ENCODE results near the gene USH1G.

Gene USH1G

DNA sequence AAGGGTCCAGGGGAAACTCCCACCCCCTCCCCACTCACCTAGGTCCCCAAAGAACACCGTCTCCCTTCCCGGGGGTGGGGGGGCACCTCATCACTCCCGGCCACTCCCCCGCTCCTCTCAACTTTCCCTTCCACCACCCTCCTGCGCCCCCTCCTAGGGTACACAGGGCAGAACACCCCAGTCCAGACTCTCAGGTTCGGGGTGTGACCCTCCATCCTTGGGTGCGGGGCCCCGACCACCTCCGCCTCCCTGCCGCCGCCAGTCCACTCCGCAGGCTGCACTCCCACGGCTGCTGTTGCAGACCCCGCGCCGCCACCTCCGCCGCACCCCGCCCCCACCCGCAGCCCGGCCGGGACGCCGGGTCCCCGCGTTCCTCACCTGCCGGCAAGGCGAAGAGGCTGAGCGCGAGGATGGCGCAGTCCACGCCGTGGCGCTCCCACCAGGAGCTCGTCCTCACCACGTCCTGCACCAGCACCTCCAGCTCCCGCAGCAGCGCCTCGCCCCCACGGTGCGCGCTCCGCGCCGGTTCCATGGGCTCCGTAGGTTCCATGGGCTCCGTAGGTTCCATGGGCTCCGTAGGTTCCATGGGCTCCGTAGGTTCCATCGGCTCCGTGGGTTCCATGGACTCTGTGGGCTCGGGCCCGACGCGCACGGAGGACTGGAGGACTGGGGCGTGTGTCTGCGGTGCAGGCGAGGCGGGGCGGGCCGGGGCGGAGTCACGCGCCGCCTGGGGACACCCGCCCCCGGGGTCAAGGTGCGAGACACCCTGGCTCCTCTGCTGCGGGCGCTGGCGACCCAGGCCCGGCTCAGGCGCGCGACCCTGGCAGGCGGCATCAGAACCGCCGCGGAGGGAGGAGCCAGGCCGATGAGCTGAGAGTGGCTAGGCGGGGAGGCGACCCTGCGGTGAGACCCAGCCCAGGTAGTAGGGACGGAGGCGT, 29.8 kb downstream of the USH1G start, which contains the start of gene FADS6:
Gene FADS6 (minus strand): TSS at position 660 of the 938 bp plus-strand sequence. CDS start 38 bp downstream, at position 622.
- peak within 1 kb of the TSS in 1 of 2 donors; percentile 58 for H3K4me3 ChIP-seq (ENCODE audit: low read depth in 1 of 2, low read length in 2 of 2)

DNA sequence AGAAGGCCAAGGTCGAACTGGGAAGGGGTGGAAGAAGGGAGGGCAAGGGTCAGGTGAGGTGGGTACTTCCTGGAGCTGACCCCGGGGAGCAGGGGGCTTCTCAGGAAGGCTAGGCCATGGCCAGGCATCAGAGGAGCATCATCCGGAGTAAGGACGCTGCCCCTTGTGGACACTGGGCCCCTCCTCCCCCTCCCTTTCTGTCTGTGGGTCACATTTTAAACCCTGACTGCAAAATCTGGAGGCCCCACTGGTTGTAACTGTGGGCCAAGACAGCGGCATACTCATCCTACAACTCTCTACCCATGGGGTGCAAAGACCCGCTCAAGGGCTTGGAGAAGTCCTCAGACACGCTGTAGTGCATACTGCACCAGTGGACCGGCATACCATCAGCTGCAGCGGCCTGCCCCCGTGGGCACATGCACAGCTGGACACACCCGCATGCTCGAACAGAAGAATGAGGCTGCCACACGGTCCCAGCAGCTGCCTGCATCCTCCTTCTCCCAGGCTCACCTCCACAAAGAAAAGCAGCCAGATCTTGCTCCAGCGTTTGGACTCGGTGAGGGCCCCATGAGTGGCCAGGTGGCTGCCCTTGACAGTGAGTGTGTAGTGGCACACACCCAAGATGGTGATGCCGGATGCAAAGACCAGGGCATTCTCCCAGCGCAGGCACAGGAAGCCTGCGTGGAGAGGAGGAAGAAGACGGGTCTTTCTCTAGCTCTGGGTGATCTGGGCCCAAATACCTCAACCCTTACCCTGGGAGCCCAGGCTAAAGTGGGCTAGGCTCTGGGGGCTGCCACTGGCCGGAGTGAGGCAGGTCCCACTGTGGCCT, 30.8 kb downstream of the USH1G start:
- H3K36me3 ChIP-seq (ENCODE audit: control insufficient read depth in 1 of 2, insufficient read depth in 2 of 2, low read length in 2 of 2) = no peaks in the 10 kb centered on the region
- no peaks in the 10 kb centered on the region for H3K9me3 ChIP-seq (ENCODE audit: control insufficient read depth in 1 of 2, low read length in 2 of 2)
- H3K4me3 ChIP-seq (ENCODE audit: low read depth in 1 of 2, low read length in 2 of 2) = no peak overlapping the region
- H3K4me1 ChIP-seq (ENCODE audit: control insufficient read depth in 1 of 2, insufficient read depth in 2 of 2, low read length in 2 of 2) = peaks cover 0 to 13% of the 10 kb centered on the region in 2 donors
- H3K27me3 ChIP-seq (ENCODE audit: low read depth, low read length) = peaks cover 22% of the 10 kb centered on the region
- H3K27ac ChIP-seq (ENCODE audit: low read length) = no peak overlapping the region

More for the DNA sequence above, 29.8 kb downstream of the USH1G start, which contains the start of gene FADS6:
- Histone ChIP-seq H3K9me3 (ENCODE audit: control insufficient read depth in 1 of 2, low read length in 2 of 2) (no peaks in the 10 kb centered on the region), H3K27ac (ENCODE audit: low read length) (no peak within 1 kb of the TSS), H3K36me3 (ENCODE audit: control insufficient read depth in 1 of 2, insufficient read depth in 2 of 2, low read length in 2 of 2) (no peaks in the 10 kb centered on the region), H3K27me3 (ENCODE audit: low read depth, low read length) (peaks cover 22% of the 10 kb centered on the region), H3K4me1 (ENCODE audit: control insufficient read depth in 1 of 2, insufficient read depth in 2 of 2, low read length in 2 of 2) (peaks cover 0 to 13% of the 10 kb centered on the region in 2 donors)

DNA sequence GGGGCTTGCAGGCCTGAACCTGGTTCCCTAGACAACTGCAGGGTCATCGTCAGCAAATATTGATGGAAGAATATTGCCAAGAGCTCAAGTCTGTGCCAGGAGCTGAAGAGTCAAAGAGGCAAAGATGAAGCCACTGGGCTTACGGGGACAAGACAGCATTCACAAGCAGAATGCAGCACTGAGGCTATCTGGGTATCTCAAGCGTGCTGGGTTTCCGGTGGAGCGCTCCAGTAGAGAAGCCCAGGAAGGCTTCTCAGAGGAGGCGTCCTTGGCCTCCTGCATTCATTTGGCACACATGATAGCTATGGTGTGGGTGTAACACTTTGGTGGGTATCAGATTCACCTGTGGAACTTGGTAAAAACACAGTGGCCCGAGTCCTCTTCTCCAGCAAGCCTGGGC, 32.5 kb downstream of the USH1G start:
- Histone ChIP-seq H3K4me1 (ENCODE audit: control insufficient read depth in 1 of 2, insufficient read depth in 2 of 2, low read length in 2 of 2) (peaks cover 0 to 13% of the 10 kb centered on the region in 2 donors), H3K9me3 (ENCODE audit: control insufficient read depth in 1 of 2, low read length in 2 of 2) (no peaks in the 10 kb centered on the region), H3K27ac (ENCODE audit: low read length) (no peak overlapping the region), H3K27me3 (ENCODE audit: low read depth, low read length) (peaks cover 23% of the 10 kb centered on the region), H3K36me3 (ENCODE audit: control insufficient read depth in 1 of 2, insufficient read depth in 2 of 2, low read length in 2 of 2) (no peaks in the 10 kb centered on the region), H3K4me3 (ENCODE audit: low read depth in 1 of 2, low read length in 2 of 2) (no peak overlapping the region)

DNA sequence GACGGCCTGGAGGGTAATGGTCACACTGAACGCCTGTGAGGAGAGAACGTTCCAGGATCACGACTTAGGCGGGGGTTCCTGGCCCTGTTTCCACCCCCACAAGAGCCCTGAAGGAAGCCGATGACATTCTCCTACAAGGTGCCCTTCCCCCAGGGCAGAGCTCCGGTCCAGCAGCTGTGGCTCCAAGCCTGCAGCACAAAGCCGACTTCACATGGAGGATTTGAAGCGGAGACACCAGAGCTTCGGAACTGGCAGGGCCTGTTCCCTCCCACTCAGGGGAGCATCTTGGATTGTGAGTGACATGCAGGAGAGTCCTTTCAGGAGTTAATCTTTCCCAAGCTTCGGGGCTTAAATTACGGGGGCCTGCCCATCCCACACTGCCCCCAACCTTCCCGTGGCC, 34.6 kb downstream of the USH1G start:
- Histone ChIP-seq H3K9me3 (ENCODE audit: control insufficient read depth in 1 of 2, low read length in 2 of 2) (no peaks in the 10 kb centered on the region), H3K27ac (ENCODE audit: low read length) (no peak overlapping the region), H3K4me3 (ENCODE audit: low read depth in 1 of 2, low read length in 2 of 2) (no peak overlapping the region), H3K4me1 (ENCODE audit: control insufficient read depth in 1 of 2, insufficient read depth in 2 of 2, low read length in 2 of 2) (peaks cover 0 to 9% of the 10 kb centered on the region in 2 donors), H3K27me3 (ENCODE audit: low read depth, low read length) (peaks cover 18% of the 10 kb centered on the region), H3K36me3 (ENCODE audit: control insufficient read depth in 1 of 2, insufficient read depth in 2 of 2, low read length in 2 of 2) (no peaks in the 10 kb centered on the region)

DNA sequence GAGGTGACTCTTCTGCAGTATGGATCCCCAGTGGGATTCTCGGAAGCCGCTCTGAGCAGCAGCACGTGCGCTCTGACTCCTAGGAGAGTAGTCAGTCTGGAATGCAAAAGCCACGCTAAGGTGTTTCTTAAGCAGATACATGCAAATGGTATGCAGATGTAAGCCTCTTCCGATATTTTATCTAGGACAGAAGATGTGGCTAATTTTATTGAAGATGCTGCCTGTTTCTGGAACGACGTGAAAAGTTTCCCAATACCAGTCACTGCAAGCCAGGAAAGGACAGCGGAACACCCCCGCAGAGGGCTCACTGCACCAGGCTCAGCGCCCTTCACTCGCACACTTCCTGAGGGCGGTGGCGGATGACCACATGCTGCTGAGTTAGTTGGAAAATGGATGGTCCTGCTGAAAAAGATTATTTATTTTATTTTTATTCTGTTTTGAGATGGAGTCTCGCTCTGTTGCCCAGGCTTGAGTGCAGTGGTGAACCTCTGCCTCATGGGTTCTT, 39.8 kb downstream of the USH1G start:
- H3K4me1 ChIP-seq (ENCODE audit: control insufficient read depth in 1 of 2, insufficient read depth in 2 of 2, low read length in 2 of 2) = no peaks in the 10 kb centered on the region
- peaks cover 3% of the 10 kb centered on the region for H3K27me3 ChIP-seq (ENCODE audit: low read depth, low read length)
- H3K36me3 ChIP-seq (ENCODE audit: control insufficient read depth in 1 of 2, insufficient read depth in 2 of 2, low read length in 2 of 2) = no peaks in the 10 kb centered on the region
- no peak overlapping the region for H3K4me3 ChIP-seq (ENCODE audit: low read depth in 1 of 2, low read length in 2 of 2)
- no peak overlapping the region for H3K27ac ChIP-seq (ENCODE audit: low read length)
- no peaks in the 10 kb centered on the region for H3K9me3 ChIP-seq (ENCODE audit: control insufficient read depth in 1 of 2, low read length in 2 of 2)

DNA sequence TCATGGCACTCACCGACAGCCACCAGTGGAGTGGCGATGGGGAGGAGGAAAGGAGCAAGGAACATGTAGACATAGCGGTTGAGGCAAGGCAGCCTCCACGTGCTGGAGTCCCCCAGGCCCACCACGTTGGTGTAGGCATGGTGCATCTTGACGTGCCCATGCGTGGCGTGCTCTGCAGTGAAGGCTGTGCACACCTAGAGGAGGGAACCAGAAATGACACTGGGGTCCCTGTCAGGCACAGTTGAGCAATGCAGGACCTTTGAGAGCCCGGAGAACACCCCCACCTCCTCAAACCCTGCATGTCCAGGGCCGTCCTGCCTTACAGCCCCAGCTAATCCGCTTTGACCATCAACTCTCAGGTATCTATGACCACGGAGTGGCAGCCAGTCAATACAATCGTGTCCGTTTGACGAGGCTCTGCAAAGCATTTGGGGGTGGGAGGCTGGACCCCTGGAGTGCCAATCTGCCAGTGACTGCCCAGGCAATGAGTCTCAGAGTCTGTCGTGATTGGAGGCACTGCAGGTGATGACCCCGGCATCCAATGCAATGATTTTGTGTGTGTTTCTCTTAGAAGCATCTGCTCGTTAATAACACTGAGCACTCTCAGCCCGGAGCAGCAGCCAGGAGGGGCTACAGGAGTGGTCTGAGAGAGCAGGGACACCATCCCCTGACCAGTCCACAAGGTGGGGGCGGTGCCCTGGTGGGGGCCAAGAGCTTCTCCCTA, 40.4 kb downstream of the USH1G start:
- Histone ChIP-seq H3K36me3 (ENCODE audit: control insufficient read depth in 1 of 2, insufficient read depth in 2 of 2, low read length in 2 of 2) (no peaks in the 10 kb centered on the region), H3K4me3 (ENCODE audit: low read depth in 1 of 2, low read length in 2 of 2) (no peak overlapping the region), H3K27me3 (ENCODE audit: low read depth, low read length) (peaks cover 3% of the 10 kb centered on the region), H3K27ac (ENCODE audit: low read length) (no peak overlapping the region), H3K4me1 (ENCODE audit: control insufficient read depth in 1 of 2, insufficient read depth in 2 of 2, low read length in 2 of 2) (no peaks in the 10 kb centered on the region), H3K9me3 (ENCODE audit: control insufficient read depth in 1 of 2, low read length in 2 of 2) (no peaks in the 10 kb centered on the region)

DNA sequence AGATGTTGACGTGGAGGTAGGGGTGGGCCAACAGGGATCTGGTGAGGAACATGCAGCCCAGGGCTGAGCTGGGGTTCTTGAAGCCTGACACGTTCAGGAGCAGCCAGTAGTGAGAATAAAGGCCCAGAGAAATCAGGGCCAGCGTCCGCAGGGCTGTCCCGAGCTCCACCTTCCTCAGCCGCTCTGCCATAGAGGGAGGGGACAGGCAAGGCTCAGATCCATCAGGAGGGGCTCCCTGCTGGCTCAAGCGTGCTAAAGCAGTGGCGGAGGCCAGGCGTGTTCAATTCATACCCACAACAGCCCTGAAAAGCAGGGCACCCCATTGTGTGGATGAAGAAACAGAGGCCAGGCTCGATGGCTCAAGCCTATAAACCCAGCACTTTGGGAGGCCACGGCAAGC, 42.0 kb downstream of the USH1G start:
- Histone ChIP-seq H3K27me3 (ENCODE audit: low read depth, low read length) (peaks cover 3% of the 10 kb centered on the region), H3K4me1 (ENCODE audit: control insufficient read depth in 1 of 2, insufficient read depth in 2 of 2, low read length in 2 of 2) (no peaks in the 10 kb centered on the region), H3K36me3 (ENCODE audit: control insufficient read depth in 1 of 2, insufficient read depth in 2 of 2, low read length in 2 of 2) (no peaks in the 10 kb centered on the region), H3K9me3 (ENCODE audit: control insufficient read depth in 1 of 2, low read length in 2 of 2) (no peaks in the 10 kb centered on the region), H3K4me3 (ENCODE audit: low read depth in 1 of 2, low read length in 2 of 2) (no peak overlapping the region), H3K27ac (ENCODE audit: low read length) (no peak overlapping the region)

DNA sequence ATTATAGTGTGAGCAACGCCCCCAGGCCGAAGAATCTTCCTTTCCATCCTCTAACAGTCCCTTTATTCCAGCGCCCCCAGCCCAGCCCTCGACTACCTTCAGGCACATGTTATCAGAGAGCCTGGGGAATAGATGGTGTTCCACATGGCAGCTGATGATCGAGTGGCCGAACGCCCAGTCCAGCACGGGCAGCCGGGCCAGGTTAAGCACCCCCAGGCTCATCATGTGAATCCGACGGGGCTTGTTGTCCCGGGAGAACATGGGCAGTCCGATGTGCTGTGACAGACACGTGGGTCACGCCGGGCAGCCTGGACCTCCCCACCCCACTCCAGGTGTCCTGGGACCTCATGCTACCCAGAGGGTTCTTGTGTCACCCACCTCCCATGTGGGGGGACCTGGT, 43.7 kb downstream of the USH1G start:
- H3K4me3 ChIP-seq (ENCODE audit: low read depth in 1 of 2, low read length in 2 of 2) = no peak overlapping the region
- no peaks in the 10 kb centered on the region for H3K27me3 ChIP-seq (ENCODE audit: low read depth, low read length)
- no peaks in the 10 kb centered on the region for H3K9me3 ChIP-seq (ENCODE audit: control insufficient read depth in 1 of 2, low read length in 2 of 2)
- H3K4me1 ChIP-seq (ENCODE audit: control insufficient read depth in 1 of 2, insufficient read depth in 2 of 2, low read length in 2 of 2) = no peaks in the 10 kb centered on the region
- no peaks in the 10 kb centered on the region for H3K36me3 ChIP-seq (ENCODE audit: control insufficient read depth in 1 of 2, insufficient read depth in 2 of 2, low read length in 2 of 2)
- H3K27ac ChIP-seq (ENCODE audit: low read length) = no peak overlapping the region

DNA sequence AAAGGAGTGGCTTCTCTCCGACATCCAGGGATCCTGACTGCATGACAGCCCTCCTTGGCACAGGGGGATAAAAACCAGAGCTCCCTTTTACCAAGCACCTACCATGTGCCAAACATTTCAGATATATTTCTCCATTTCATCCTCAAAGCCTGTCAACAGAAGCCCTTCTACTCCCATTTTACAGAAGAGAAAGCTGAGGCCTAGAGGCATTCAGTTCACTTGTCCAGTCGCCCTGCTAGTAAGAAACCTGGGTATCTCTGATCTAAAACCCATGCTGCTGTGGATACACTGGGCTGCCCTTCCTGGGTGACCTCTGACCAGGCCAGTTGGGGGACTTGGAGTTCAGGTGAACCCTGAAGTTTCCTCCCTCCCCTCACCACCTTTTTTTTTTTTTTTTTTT, 44.4 kb downstream of the USH1G start:
- no peak overlapping the region for H3K4me3 ChIP-seq (ENCODE audit: low read depth in 1 of 2, low read length in 2 of 2)
- H3K4me1 ChIP-seq (ENCODE audit: control insufficient read depth in 1 of 2, insufficient read depth in 2 of 2, low read length in 2 of 2) = peaks cover 5 to 6% of the 10 kb centered on the region in 2 donors
- H3K9me3 ChIP-seq (ENCODE audit: control insufficient read depth in 1 of 2, low read length in 2 of 2) = no peaks in the 10 kb centered on the region
- H3K27me3 ChIP-seq (ENCODE audit: low read depth, low read length) = no peaks in the 10 kb centered on the region
- no peak overlapping the region for H3K27ac ChIP-seq (ENCODE audit: low read length)
- no peaks in the 10 kb centered on the region for H3K36me3 ChIP-seq (ENCODE audit: control insufficient read depth in 1 of 2, insufficient read depth in 2 of 2, low read length in 2 of 2)

DNA sequence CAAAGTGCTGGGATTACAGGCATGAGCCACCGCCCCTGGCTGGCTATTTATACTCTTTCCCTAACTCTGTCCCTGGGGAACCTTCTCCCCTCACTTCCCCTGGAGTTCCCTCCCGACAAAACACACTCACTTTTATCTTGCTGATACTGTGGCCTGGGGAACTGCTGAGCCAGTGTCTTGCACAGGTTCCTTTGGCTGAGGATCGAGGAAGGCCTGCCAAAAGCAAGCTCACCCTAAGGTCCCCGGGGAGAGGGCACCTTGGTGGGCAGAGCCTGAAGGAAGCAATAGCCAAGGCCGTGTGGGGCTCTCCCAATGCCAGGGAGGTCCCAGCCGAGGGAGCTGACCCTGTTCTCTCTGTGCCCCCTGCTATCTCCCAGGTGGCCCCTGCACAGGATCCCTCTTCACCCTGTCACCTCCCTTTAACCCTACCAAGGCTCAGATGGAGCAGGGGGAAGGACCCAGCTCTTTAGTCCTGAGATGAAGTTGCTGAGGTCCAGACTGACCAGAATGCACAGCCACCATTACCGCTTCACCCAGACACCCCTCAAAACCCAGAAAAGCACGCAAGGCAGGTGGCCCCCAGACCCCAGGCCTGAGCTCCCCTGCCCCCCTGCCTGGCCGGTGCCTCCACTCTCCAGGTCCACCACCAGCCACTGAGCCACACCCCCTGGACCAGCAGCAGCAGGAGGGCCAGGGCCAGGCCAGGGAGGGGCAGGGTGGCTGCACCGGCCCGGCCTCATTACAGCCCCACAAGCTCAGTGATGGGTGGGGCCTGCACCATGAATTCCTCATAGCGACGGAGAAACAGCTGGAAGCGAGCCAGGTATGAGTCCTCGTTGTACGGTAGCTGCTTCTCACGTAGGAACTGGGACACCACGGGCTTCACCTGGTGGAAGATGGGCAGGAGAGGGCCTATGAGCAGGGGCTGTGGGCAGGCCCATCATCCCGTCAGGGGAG, 45.2 kb downstream of the USH1G start:
- Histone ChIP-seq H3K36me3 (ENCODE audit: control insufficient read depth in 1 of 2, insufficient read depth in 2 of 2, low read length in 2 of 2) (no peaks in the 10 kb centered on the region), H3K9me3 (ENCODE audit: control insufficient read depth in 1 of 2, low read length in 2 of 2) (no peaks in the 10 kb centered on the region), H3K27ac (ENCODE audit: low read length) (no peak overlapping the region), H3K27me3 (ENCODE audit: low read depth, low read length) (no peaks in the 10 kb centered on the region), H3K4me3 (ENCODE audit: low read depth in 1 of 2, low read length in 2 of 2) (no peak overlapping the region), H3K4me1 (ENCODE audit: control insufficient read depth in 1 of 2, insufficient read depth in 2 of 2, low read length in 2 of 2) (peaks cover 6% of the 10 kb centered on the region in 2 donors)

Data from muscle layer of duodenum (tissue), 2 donors.